Upper lobe of left lung (tissue), 4 donors: ENCODE measurements around the gene TP53BP1.

Experiments
- EP300 ChIP-seq, 4 donors: sonication (generic); formaldehyde crosslinking; IDR thresholded peaks; one replicate each; pipeline ENCODE4 v1.5.1; 2017; ENCODE audit warnings: antibody characterized with exemption in 4 of 4, control low read depth in 2 of 4
- POLR2A ChIP-seq, 4 donors: fragments of 450-650 bp; IDR thresholded peaks; one replicate each; pipeline ENCODE4 v1.5.1; 2016 to 2017; ENCODE audit warnings: antibody characterized with exemption in 4 of 4, mild to moderate bottlenecking in 2 of 4
- POLR2AphosphoS5 ChIP-seq, 2 donors: sonication (generic); formaldehyde crosslinking; IDR thresholded peaks; one replicate each; pipeline ENCODE4 v1.5.1; 2017; ENCODE audit warnings: antibody characterized with exemption in 2 of 2
- TF ChIP-seq, protein P1 (sequence below), 6 experiments: fragments of 450-650 bp in 4 of 6; fragments of 200-600 bp in 2 of 6; sonication (generic) in 2 of 6; IDR thresholded peaks; one replicate each; pipeline ENCODE4 v1.5.1; 2016 to 2019; ENCODE audit warnings: antibody characterized with exemption in 6 of 6

DNA sequence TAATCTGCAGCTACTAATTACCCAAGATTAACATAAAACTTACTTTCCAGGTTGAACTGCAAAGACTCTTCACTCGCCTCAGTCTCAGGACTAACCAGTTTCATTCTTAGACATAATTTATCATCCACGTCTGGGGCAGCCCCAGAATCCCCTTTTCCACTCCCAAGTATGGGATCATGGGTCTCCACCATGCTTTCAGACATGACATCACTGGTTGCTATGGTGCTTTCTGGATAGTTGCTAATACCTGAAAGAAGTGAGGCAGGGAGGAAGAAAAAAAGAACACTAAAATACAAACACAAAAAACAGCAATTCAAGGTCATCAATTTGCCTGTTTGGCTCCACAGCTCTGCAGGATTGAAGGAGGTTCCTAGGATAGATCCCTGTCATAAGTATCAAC lies 46.6 kb downstream of the TP53BP1 start:
- TF ChIP-seq, protein P1, sequence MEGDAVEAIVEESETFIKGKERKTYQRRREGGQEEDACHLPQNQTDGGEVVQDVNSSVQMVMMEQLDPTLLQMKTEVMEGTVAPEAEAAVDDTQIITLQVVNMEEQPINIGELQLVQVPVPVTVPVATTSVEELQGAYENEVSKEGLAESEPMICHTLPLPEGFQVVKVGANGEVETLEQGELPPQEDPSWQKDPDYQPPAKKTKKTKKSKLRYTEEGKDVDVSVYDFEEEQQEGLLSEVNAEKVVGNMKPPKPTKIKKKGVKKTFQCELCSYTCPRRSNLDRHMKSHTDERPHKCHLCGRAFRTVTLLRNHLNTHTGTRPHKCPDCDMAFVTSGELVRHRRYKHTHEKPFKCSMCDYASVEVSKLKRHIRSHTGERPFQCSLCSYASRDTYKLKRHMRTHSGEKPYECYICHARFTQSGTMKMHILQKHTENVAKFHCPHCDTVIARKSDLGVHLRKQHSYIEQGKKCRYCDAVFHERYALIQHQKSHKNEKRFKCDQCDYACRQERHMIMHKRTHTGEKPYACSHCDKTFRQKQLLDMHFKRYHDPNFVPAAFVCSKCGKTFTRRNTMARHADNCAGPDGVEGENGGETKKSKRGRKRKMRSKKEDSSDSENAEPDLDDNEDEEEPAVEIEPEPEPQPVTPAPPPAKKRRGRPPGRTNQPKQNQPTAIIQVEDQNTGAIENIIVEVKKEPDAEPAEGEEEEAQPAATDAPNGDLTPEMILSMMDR (IDR thresholded peaks at IDR 0.05), result no peak
- TF ChIP-seq POLR2A (IDR thresholded peaks at IDR 0.05) (no peak), POLR2AphosphoS5 (IDR thresholded peaks at IDR 0.05) (no peak), EP300 (IDR thresholded peaks at IDR 0.05) (no peak)
